HG03097 (cell line): ENCODE measurements around the gene IFNB1.
A peak's percentile ranks its signal among the peaks of the same experiment; 100 is the strongest.

Source experiments
- ATAC-seq: cut with Tn5 transposase; IDR thresholded peaks from one replicate; pipeline ENCODE4 v1.9.1; 2021; ENCODE audit not compliant: unreplicated experiment, low FRiP score

IFNB1 gene

DNA sequence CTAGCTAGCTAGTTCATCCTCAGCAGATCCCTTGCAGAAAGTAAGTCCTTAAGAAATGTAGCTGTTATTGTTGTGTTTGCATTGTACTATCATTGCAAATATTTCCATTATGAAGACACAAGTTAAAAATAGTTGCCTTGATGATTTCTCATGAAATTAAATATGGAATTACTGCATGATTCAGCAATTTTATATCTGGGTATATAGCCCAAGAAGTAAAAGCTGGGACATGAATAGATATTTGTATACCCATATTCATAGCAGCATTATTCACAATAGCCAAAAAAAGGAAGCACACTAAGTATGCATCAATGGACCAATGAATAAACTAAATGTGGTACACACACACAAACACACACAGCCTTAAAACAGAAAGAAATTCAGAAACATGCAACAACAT is 6.8 kb downstream of the IFNB1 start:
- no peak for ATAC-seq

DNA sequence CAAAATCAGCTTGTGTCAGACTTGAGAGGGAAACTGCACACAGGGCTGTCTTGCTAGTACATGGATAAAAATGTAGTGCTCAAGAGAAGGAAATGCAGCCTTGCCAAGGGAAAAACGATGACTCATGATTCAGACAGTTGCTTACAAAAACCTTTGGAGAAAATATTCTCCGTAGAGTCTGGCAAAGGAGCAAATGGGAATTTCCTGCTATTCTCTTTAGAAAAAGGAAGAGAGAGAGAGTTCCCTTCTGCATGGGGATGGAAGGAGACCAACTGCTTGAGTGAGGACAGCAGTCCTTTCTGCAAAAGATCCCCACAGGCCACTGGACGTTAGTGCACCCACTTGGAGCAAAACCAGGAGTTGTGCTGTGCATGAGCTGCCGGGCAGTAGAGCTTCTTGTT is 7.6 kb downstream of the IFNB1 start:
- ATAC-seq = no peak

DNA sequence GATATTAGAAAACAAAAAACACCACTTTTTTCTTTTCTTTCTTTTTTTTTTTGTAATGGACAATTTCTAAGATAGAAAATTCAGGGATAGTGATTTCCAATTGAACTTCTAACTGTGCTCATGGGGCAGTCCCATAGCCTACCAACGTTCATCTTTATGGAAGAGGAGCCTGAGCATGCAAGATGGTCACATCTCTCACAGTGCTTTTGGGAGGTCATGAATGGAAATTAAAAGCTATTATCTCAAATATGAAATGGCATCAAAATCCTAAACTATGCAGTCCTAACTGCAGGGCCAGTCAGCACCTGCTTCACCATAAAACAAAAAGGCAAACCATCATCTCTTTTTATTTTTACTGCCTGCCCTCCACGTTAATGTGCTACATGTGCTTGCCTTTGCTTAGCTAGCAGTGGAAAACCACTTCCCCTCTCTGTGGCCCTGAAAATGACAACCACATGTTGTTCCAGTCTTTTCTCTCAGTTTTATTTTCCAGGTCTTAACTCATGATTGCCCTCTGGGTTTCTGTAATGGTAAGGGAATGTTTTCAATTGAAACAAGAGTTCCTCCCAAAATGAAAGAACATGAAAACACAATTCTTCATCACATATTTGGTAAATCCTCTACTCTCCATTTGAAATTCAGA is 16.7 kb downstream of the IFNB1 start:
- peak; percentile 74 for ATAC-seq

DNA sequence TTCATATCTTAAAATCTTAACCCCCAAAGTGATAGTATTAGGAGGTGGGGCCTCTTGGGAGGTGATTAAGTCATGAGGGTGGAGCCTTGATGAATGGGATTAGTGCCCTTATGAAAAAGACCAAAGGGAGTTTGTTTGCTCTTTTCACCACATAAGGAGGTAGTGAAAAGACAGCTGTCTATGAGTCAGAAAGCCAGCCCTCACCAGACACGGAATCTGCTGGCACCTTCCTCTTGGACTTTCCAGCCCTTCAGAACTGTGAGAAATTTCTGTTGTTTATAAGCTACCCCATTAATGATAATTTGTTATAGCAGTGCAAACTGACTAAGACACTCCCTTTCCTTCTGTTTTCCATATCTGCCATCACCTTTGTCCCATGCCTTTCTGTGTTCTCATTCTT is 20.8 kb downstream of the IFNB1 start:
- no peak for ATAC-seq

DNA sequence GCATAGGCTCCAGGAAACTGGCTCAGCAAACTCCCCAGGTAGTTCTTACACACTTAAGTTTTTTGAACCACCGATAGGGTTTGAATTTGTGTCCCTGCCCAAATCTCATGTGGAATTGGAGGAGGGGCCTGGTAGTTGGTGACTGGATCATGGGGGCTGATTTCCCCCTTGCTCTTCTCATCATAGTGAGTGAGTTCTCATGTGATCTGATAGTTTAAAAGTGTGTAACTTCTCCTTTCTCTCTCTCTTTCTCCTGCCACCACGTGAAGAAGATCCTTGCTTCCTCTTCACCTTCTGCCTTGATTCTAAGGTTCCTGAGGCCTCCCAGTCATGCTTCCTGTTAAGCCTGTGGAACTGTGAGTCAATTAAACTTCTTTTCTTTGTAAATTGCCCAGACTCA is 23.9 kb downstream of the IFNB1 start:
- no peak for ATAC-seq

DNA sequence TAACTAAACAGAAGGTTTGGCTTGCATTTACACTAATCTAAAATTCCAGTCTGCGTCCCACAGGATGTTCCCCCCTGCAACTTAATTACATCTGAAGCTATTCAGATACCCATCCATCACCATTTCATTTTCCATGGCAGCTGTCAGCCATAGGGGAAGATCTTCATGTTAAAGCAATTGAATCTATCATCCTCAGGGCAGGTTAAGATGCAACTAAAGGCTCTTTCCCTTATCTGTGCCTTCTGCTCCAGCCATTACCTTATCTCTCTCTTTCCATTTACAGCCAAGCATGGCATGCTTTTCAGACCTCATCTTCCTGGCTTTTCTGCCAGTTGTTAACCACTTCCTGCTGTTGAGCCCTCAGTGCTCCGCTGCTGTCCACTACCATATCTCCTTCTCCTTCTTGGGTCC is 30.5 kb downstream of the IFNB1 start:
- ATAC-seq = no peak

DNA sequence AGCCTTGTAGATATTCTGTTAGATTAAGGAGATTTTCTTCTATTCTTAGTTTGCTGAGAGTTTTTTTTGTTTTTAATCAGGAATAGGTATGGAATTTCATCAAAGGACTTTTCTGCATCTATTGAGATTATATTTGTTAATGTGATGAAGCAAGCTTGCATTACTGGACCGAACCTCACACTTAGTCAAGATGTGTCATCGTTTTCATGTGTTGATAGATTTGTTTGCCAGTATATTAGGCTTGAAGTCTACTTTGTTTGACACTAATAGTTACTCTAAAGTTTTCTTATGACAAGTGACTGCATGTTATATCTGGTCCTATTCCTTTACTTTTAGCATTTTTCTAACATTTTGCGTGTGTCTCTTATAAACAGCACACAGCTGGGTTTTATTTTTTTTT is 33.9 kb downstream of the IFNB1 start:
- no peak for ATAC-seq

DNA sequence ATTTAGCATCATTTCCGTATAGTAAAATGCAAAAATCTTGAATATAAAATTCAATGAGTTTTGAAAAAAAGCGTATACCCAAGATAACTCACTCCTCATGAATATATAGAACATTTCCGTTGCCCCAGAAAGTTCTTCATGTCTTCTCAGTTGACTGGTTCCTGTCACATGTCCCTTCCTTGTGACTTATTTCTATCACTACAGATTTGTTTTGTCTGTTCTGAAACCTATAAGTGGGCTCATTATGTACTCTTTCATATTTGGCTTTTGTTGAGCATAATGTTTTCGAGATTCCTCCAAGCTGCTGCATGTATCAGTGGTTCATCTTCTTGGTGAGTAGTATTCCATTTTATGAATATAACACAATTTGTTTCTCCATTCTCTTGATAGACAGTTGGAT is 35.3 kb downstream of the IFNB1 start:
- ATAC-seq = no peak

DNA sequence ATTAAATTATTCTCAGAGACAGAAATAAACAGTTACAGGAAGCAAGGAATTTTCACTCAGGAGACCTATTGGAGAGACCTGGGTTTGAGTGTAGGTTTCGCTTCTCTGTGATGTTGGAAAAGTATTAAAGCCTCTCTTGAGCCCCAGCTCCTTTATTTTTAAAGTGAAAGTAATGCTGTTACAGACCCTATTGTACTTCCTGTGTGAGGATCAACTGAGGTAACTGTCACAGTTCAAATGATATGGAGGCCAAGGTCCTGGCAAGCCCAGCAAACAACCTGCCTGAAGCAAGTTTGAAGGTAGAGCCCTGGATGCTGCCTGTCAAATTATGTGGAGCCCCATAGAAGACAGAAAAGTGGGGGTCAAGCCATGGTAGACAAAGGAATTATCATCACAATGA is 38.4 kb downstream of the IFNB1 start:
- ATAC-seq = no peak

DNA sequence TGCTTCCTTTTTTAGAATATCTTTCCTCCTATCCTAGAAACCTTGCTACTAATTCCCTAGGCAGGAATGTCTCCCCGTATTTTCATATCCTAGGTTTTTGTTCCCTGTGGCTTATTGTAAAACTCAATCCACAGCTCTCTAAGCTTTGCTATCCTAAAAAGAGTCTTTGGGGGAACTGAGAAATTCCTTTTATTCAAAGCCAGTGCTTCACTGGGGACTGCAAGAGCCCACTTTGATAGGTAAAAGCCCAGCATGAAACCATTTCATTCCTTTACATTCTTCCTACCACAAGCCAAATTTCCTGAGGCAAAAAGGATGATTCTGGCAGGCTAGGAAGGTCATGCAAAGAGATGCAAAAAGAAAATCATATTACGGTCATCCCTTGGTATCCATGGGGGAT is 40.5 kb downstream of the IFNB1 start:
- no peak for ATAC-seq

DNA sequence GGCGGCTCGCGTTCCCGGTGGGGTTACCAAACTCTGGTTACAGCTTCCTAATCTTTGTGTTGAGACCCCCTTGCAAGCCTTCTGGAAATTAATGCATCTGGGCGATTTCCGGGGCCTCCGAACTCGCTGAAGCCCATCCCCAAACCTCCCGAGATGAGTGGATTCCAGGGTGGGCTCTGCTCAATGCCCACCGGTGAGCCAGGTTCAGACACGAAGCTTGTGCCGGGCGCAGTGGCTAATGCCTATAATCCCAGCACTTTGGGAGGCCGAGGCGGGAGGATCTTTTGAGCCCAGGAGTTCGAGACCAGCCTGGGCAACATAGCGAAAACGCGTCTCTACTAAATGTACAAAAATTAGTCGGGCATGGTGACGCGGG is 45.9 kb downstream of the IFNB1 start:
- no peak for ATAC-seq

DNA sequence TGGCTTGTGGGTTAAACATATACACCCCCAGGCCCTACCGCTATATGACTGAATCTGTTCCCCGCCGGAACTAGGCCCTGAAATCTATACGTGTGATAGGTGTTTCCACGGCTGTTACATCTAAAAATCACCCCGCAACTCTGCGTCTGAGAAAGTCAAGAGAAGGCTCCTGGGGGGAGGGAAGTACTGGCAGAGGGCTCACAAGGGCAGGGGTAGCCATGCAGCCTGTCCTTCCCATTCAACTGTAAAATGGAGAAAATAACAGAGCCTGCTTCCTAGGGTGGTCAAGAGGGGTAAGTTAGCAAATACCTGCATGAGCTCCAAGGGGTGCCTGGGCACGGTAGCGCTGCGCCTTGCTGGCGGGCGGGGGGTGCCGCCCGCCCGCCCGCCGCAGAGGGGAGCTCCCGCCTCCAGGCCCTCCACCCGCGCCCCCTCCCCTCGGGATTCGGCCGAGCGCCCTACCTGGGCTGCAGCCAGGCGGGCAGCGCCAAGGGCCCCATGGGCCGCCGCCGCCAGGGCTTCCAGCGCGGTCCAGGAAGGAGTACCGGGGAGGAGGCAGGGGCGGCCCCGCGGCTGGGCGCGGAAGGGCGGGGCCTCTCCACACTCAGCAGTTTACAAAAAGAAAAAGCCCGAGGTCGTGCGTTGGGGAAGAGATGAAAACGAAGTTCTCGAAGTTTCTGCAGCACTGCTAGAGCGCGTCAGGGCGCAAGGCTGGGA is 46.5 kb downstream of the IFNB1 start, which contains the start of gene HACD4:
HACD4 (minus strand) TSS at position 550 of the 717 bp plus-strand sequence; CDS start at position 500, 50 bp downstream.
- ATAC-seq = peak; percentile 54

DNA sequence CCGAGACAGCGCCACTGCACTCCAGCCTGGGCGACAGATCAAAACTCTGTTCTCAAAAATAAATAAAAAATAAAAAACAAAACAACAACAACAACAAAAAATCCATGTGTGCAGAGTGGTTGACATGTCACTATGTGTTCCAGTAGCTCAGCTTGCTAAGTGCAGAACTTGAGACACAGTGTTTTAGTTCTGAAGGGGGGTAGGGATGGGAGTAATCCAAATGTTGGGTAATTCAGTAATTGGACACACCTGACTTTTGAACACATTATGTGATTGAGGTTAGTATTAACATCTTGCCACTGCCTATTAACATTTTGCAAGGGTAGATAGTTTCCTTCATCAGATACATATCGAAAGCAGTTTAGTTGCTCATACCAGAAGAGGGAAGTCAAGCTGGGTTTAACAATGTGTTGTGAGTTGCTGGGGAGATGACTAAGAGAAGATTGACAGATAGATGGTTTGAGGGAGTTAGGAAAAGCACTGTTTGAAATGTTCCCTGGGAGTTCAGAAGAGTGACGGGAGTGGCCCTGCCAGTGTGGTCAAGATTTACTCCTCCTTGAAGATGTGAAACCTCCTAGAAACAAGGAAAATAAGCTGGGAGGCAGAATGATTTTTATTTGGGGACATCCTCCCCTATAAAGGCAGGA is 47.2 kb downstream of the IFNB1 start:
- ATAC-seq = peak; percentile 75

DNA sequence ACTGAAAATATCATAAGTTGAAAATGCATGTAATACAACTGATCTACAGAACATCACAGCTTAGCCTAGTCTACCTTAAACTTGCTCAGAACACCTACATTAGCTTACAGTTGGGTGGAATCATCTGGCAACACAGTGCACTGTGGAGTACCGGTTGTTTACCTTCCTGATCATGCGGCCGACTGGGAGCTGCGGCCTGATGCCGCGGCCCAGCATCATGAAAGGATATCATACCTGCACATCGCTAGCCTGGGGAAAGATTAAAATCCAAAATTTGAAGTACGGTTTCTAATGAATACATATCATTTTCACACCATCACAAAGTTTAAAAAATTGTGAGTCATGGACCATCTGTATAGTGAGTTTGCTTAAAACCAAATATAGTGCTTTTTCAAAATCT is 48.1 kb downstream of the IFNB1 start:
- no peak for ATAC-seq

DNA sequence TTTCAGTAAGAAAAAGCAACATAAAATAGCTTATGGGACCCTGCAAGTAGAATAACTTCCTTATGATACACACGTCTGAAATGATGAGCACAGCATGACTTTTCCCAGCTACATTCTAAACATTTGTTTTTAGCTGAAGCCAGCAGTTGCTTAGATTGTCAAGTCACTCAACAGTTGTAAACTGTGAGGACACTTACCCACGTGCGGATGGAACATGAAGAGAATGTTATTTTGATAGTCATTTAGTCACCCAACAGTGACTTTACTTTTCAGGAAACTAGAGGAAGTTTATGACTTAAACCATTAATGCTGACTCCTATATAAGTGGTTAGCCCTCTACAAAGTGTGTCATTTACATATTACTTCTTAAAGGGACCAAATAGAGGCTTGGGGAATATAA is 49.3 kb downstream of the IFNB1 start:
- ATAC-seq = no peak

DNA sequence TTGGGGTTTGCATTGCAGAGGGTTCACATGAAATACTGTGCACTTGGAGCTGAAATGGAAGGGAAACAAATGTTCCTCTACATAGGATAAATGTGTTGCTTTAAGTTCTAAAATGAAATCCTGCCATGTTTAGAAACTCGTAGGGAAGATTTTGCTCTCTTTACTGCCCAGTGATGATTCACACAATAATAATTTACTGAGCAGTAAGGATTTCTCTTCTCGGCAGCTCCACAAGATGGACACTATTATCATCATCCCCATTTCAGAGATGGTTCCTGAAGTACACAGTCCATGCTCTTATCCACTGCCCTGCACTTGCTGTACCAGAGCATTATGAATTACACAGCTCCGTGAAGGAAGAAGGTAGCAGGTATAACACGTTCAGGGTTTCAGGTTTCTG is 50.4 kb downstream of the IFNB1 start:
- no peak for ATAC-seq
